ENCODE results near the gene RNF187. TPM values are rescaled to one million over a fixed set of nuclear protein-coding genes. Genes with fewer than 3 reads are reported as not detected.
"Not testable (repeated sequence)": the region's sequence is repeated elsewhere in the genome, so short reads cannot be mapped to it uniquely, and the experiment has no call there.

RNF187 gene
- total RNA-seq, 1 experiment from 2014 or later = 97.7 TPM

DNA sequence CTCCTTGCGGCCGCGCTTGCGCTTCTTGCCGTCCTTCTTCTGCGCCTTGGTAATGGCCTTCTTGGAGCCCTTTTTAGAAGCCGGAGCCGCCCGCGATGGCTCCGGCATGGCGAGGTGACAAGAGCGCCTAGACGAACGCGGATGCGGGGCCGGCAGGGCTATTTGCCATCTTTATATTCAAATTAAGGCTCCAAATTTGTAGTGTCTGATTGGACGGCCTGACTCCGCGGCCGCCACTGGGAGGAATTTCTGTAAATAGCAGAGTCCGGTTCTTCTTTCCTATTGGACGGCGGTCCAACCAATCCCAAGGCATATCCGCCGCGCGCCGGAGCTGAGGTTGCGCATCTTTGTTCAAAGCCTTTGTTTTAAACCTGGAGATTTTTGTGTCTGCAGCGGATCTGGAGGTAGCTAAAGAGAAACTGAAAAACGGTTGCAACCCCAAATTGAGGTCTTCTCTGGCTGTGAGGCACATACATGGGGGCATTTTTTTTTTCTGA lies 22.6 kb upstream of the RNF187 start:
- CTCF ChIA-PET = no interaction called here
- no peak for ATAC-seq
- no peak overlapping the region for H2AFZ ChIP-seq (ENCODE audit: low read length)

DNA sequence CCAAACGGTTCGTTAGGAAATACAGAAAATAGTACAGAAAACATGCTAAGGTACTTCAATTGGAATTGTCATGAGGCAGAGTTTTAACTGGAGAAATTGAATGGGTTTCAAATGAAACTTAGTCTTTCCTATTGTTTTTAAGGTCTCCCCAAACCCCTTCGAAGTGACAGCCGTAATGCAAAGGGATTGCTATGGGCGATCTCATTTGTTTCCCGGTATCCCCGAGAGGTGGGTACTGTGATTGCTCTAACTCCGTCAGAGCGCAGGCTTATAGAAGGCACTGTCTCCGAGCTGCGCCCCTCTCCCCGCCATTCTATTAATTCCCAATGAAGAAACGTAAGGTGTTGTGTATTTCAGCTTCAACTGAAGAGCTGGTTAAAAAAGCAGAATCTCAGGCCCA lies 22.0 kb upstream of the RNF187 start:
- H3K9me2 ChIP-seq (replicated peaks; ENCODE audit: low read length) = no peaks in the 10 kb centered on the region
- TF ChIP-seq CTCF (conservative IDR thresholded peaks at IDR 0.05; ENCODE audit: low read depth, low read length) (no peak), EZH2phosphoT487 (IDR thresholded peaks at IDR 0.05; ENCODE audit: borderline replicate concordance, low read length) (no peak), EZH2 (IDR thresholded peaks at IDR 0.05; ENCODE audit: low read length, unreplicated experiment) (no peak)
- no peaks in the 10 kb centered on the region for H3K79me2 ChIP-seq (ENCODE audit: low read length)
- no peak overlapping the region for H2AFZ ChIP-seq (ENCODE audit: low read length)
- no peak overlapping the region for H3K4me2 ChIP-seq (ENCODE audit: low read length)
- ATAC-seq = no peak
- POLR2A ChIA-PET (ENCODE audit: unreplicated experiment) = no interaction called here
- no peak overlapping the region for H3K9ac ChIP-seq (ENCODE audit: low read length)
- no peak for DNase-seq
- no peaks in the 10 kb centered on the region for H3F3A ChIP-seq (ENCODE audit: low read length, unreplicated experiment)
- no peaks in the 10 kb centered on the region for H3K4me1 ChIP-seq (ENCODE audit: insufficient read depth, low read length)
- no peak overlapping the region for H3K4me3 ChIP-seq (ENCODE audit: low read length)
- intact Hi-C loops (cut with micrococcal nuclease) = no loop called here
- H3K36me3 ChIP-seq (ENCODE audit: low read depth, low read length) = no peaks in the 10 kb centered on the region
- BruUV-seq (replicated peaks) = no TSS peak
- H3K9me3 ChIP-seq (ENCODE audit: low read length) = no peaks in the 10 kb centered on the region
- CTCF ChIA-PET = interaction anchor here (0.5 kb wide), 1 partner anchor 199 kb away, joined by 3 read pairs; no protein-coding TSS in a partner anchor
- no peak overlapping the region for H3K27ac ChIP-seq (ENCODE audit: low read length)
- H4K20me1 ChIP-seq (ENCODE audit: low read length) = no peaks in the 10 kb centered on the region
- peaks cover 14% of the 10 kb centered on the region; the same call in 1 of the 2 replicates for H3K27me3 ChIP-seq (ENCODE audit: low read length)

More for the DNA sequence above, 22.6 kb upstream of the RNF187 start:
- Histone ChIP-seq H3K9me2 (replicated peaks; ENCODE audit: low read length) (no peaks in the 10 kb centered on the region), H3K36me3 (ENCODE audit: low read depth, low read length) (no peaks in the 10 kb centered on the region), H3F3A (ENCODE audit: low read length, unreplicated experiment) (no peaks in the 10 kb centered on the region), H3K4me2 (ENCODE audit: low read length) (no peak overlapping the region), H3K9ac (ENCODE audit: low read length) (no peak overlapping the region), H3K27ac (ENCODE audit: low read length) (no peak overlapping the region), H3K27me3 (ENCODE audit: low read length) (peaks cover 14% of the 10 kb centered on the region; the same call in 1 of the 2 replicates), H3K4me1 (ENCODE audit: insufficient read depth, low read length) (peaks cover 3% of the 10 kb centered on the region; the same call in 1 of the 2 replicates), H3K4me3 (ENCODE audit: low read length) (no peak overlapping the region), H3K79me2 (ENCODE audit: low read length) (no peaks in the 10 kb centered on the region), H3K9me3 (ENCODE audit: low read length) (no peaks in the 10 kb centered on the region), H4K20me1 (ENCODE audit: low read length) (no peaks in the 10 kb centered on the region)
- BruUV-seq (replicated peaks) = no TSS peak
- TF ChIP-seq EZH2phosphoT487 (IDR thresholded peaks at IDR 0.05; ENCODE audit: borderline replicate concordance, low read length) (no peak), EZH2 (IDR thresholded peaks at IDR 0.05; ENCODE audit: low read length, unreplicated experiment) (no peak)
- DNase-seq = no peak
- POLR2A ChIA-PET (ENCODE audit: unreplicated experiment) = no interaction called here
- intact Hi-C loops (cut with micrococcal nuclease) = no loop called here

- intact Hi-C loops (cut with micrococcal nuclease) = no loop called here
- no peaks in the 10 kb centered on the region for H3K9me2 ChIP-seq (replicated peaks; ENCODE audit: low read length)
- DNase-seq = no peak
- no peaks in the 10 kb centered on the region for H4K20me1 ChIP-seq (ENCODE audit: low read length)
- ChIA-PET POLR2A (ENCODE audit: unreplicated experiment) (no interaction called here), CTCF (interaction anchor here (0.5 kb wide), 1 partner anchor 198 kb away, joined by 3 read pairs; no protein-coding TSS in a partner anchor)
- no peaks in the 10 kb centered on the region for H3K9me3 ChIP-seq (ENCODE audit: low read length)
- H2AFZ ChIP-seq (ENCODE audit: low read length) = no peak overlapping the region
- H3K27me3 ChIP-seq (ENCODE audit: low read length) = peaks cover 14% of the 10 kb centered on the region; the same call in 1 of the 2 replicates
- ATAC-seq = no peak
- H3K4me1 ChIP-seq (ENCODE audit: insufficient read depth, low read length) = no peaks in the 10 kb centered on the region
- no peak for TF ChIP-seq EZH2phosphoT487 (IDR thresholded peaks at IDR 0.05; ENCODE audit: borderline replicate concordance, low read length)
- no peak for TF ChIP-seq EZH2 (IDR thresholded peaks at IDR 0.05; ENCODE audit: low read length, unreplicated experiment)
- TF ChIP-seq CTCF (conservative IDR thresholded peaks at IDR 0.05; ENCODE audit: low read depth, low read length) = no peak
- H3K36me3 ChIP-seq (ENCODE audit: low read depth, low read length) = no peaks in the 10 kb centered on the region
- H3F3A ChIP-seq (ENCODE audit: low read length, unreplicated experiment) = no peaks in the 10 kb centered on the region
- no TSS peak for BruUV-seq (replicated peaks)
- no peak overlapping the region for H3K27ac ChIP-seq (ENCODE audit: low read length)
- H3K79me2 ChIP-seq (ENCODE audit: low read length) = no peaks in the 10 kb centered on the region
- no peak overlapping the region for H3K9ac ChIP-seq (ENCODE audit: low read length)
- no peak overlapping the region for H3K4me2 ChIP-seq (ENCODE audit: low read length)
- H3K4me3 ChIP-seq (ENCODE audit: low read length) = no peak overlapping the region
Observed at GRCh38 chr1:228465571-228466146, 21.5 kb upstream of the RNF187 start.

DNA sequence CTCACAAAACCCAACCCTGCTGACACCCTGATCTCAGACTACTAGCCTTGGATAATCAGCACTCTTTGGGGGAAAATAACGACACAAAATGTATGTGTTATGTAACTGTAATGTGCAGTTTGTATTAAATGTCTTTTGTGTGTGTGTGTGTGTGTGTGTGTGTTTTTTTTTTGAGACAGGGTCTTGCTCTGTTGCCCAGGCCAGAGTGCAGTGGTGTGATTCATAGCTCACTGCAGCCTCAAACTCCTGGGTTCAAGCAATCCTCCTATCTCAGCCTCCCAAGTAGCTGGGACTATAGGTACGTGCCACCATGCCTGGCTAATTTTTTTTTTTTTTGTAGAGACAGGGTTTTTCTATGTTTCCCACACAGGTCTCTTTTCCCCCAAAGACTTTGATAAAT lies 19.0 kb upstream of the RNF187 start:
- H3K9ac ChIP-seq (ENCODE audit: low read length); H3F3A ChIP-seq (ENCODE audit: low read length, unreplicated experiment); intact Hi-C loops (cut with micrococcal nuclease); H3K27ac ChIP-seq (ENCODE audit: low read length); H3K4me3 ChIP-seq (ENCODE audit: low read length); H3K9me2 ChIP-seq (replicated peaks; ENCODE audit: low read length); H3K36me3 ChIP-seq (ENCODE audit: low read depth, low read length); H2AFZ ChIP-seq (ENCODE audit: low read length); H3K4me2 ChIP-seq (ENCODE audit: low read length); DNase-seq; CTCF ChIA-PET; ATAC-seq; H3K79me2 ChIP-seq (ENCODE audit: low read length); H4K20me1 ChIP-seq (ENCODE audit: low read length); BruUV-seq (replicated peaks); H3K9me3 ChIP-seq (ENCODE audit: low read length); POLR2A ChIA-PET (ENCODE audit: unreplicated experiment); H3K4me1 ChIP-seq (ENCODE audit: insufficient read depth, low read length): not testable (repeated sequence)
- H3K27me3 ChIP-seq (ENCODE audit: low read length) = peaks cover 14% of the 10 kb centered on the region; the same call in 1 of the 2 replicates

Data from PC-3 (cell line).